HepG2 (cell line): ENCODE measurements around the gene RASSF4. TPM values are rescaled to one million over a fixed set of nuclear protein-coding genes. Genes with fewer than 3 reads are reported as not detected.
A peak's percentile ranks its signal among the peaks of the same experiment; 100 is the strongest.

Source experiments
- AKNA ChIP-seq: sonication (generic); formaldehyde crosslinking; IDR thresholded peaks from 2 replicates; pipeline ENCODE4 v1.4.0; 2020; ENCODE audit warnings: missing genetic modification reagents, borderline replicate concordance
- CBX5 ChIP-seq: sonication (generic); formaldehyde crosslinking; IDR thresholded peaks from 2 replicates; pipeline ENCODE4 v1.4.0; 2020; ENCODE audit warnings: missing genetic modification reagents, borderline replicate concordance
- HNRNPK ChIP-seq: fragments of 200-400 bp; formaldehyde crosslinking; IDR thresholded peaks from 2 replicates; pipeline ENCODE4 v1.6.1; 2018; ENCODE audit warnings: low read length, low read depth, moderate library complexity, mild to moderate bottlenecking; ENCODE audit not compliant: poor library complexity, severe bottlenecking
- NFIB ChIP-seq: sonication (generic); formaldehyde crosslinking; IDR thresholded peaks from 2 replicates; pipeline ENCODE4 v1.9.0; 2021; ENCODE audit warnings: missing genetic modification reagents, mild to moderate bottlenecking, borderline replicate concordance
- NR3C1 ChIP-seq: sonication (generic); formaldehyde crosslinking; IDR thresholded peaks from 2 replicates; pipeline ENCODE4 v1.4.0; 2020; ENCODE audit warnings: missing genetic modification reagents
- RARA ChIP-seq: IDR thresholded peaks from 2 replicates; pipeline ENCODE4 v1.6.1; 2016; ENCODE audit warnings: missing genetic modification reagents, missing compliant biosample characterization
- ZBTB10 ChIP-seq: sonication (generic); formaldehyde crosslinking; IDR thresholded peaks from 2 replicates; pipeline ENCODE4 v1.4.0; 2020; ENCODE audit warnings: missing genetic modification reagents, borderline replicate concordance
- ZNF274 ChIP-seq: sonication (generic); formaldehyde crosslinking; IDR thresholded peaks from 2 replicates; pipeline ENCODE4 v1.5.1; 2020; ENCODE audit warnings: mild to moderate bottlenecking, missing genetic modification reagents
- ZNF557 ChIP-seq: sonication (generic); formaldehyde crosslinking; IDR thresholded peaks from 2 replicates; pipeline ENCODE4 v1.4.0; 2020; ENCODE audit warnings: missing genetic modification reagents
- ZNF569 ChIP-seq: sonication (generic); formaldehyde crosslinking; IDR thresholded peaks from 2 replicates; pipeline ENCODE4 v1.5.0; 2020; ENCODE audit warnings: mild to moderate bottlenecking, missing genetic modification reagents, moderate library complexity, borderline replicate concordance
- ZNF616 ChIP-seq: sonication (generic); formaldehyde crosslinking; IDR thresholded peaks from 2 replicates; pipeline ENCODE4 v1.5.0; 2020; ENCODE audit warnings: low read depth, mild to moderate bottlenecking, missing genetic modification reagents
- ZNF720 ChIP-seq: sonication (generic); formaldehyde crosslinking; IDR thresholded peaks from 2 replicates; pipeline ENCODE4 v1.4.0; 2020; ENCODE audit warnings: missing genetic modification reagents
- ZNF773 ChIP-seq: sonication (generic); formaldehyde crosslinking; IDR thresholded peaks from 2 replicates; pipeline ENCODE4 v1.4.0; 2020; ENCODE audit warnings: missing genetic modification reagents, borderline replicate concordance
- ZNF788 ChIP-seq: sonication (generic); formaldehyde crosslinking; IDR thresholded peaks from 2 replicates; pipeline ENCODE4 v1.5.0; 2020; ENCODE audit warnings: mild to moderate bottlenecking, missing genetic modification reagents, borderline replicate concordance
- polyA plus RNA-seq, 8 experiments: library from polyadenylated mRNA; depleted of rRNA in 3 of 8; stranded (reverse) in 7 of 8; unstranded in 1 of 8; fragments of >200 nt; fragmentation: Illumina TruSeq in 4 of 8; extraction: Trizol in 4 of 8; gene quantifications; 2 replicates each; pipeline versions ENCODE4 v1.2.1 to v1.2.3, GENCODE V29; 2011 to 2016; ENCODE audit warnings: low read depth in 4 of 8, missing spikeins in 1 of 8, mixed read lengths in 1 of 8; ENCODE audit not compliant: insufficient read depth in 1 of 8
- total RNA-seq, 5 experiments: library from RNA; depleted of rRNA; stranded (reverse); fragments of >200 nt; fragmentation: Illumina TruSeq; extraction: Trizol; gene quantifications; 2 replicates each; pipeline ENCODE4 v1.2.3, GENCODE V29; 2016; ENCODE audit warnings: low read depth in 1 of 5
- TF ChIP-seq, protein P1 (sequence below): sonication (generic); formaldehyde crosslinking; IDR thresholded peaks from 2 replicates; pipeline ENCODE4 v1.4.0; 2020; ENCODE audit warnings: missing genetic modification reagents

The RASSF4 gene
- total and polyA plus RNA-seq, 2 of the 13 experiments (the other 11 are each of a cell fraction or from before 2014, with no cell fraction given): 34.0 to 51.7 TPM

GRCh38 chr10:44959247-44960087 is at the start of gene RASSF4 (continued):
- TF ChIP-seq AKNA (CRISPR knock-in tag) (no peak), ZNF720 (CRISPR knock-in tag) (no peak), ZNF788 (CRISPR knock-in tag) (peak; percentile 69; the same call in 1 of the 2 replicates), ZNF274 (CRISPR knock-in tag) (0 out of 2 replicates have a peak, but pooled peaks have one; percentile 10), CBX5 (CRISPR knock-in tag) (no peak), NR3C1 (CRISPR knock-in tag) (no peak), ZNF773 (no peak), ZNF557 (CRISPR knock-in tag) (no peak), HNRNPK (peak; percentile 57), RARA (CRISPR knock-in tag) (peak; percentile 73), ZNF569 (CRISPR knock-in tag) (no peak), ZNF616 (CRISPR knock-in tag) (no peak), NFIB (CRISPR knock-in tag) (no peak), ZBTB10 (peak; percentile 64; the same call in 1 of the 2 replicates)
- TF ChIP-seq, protein P1, sequence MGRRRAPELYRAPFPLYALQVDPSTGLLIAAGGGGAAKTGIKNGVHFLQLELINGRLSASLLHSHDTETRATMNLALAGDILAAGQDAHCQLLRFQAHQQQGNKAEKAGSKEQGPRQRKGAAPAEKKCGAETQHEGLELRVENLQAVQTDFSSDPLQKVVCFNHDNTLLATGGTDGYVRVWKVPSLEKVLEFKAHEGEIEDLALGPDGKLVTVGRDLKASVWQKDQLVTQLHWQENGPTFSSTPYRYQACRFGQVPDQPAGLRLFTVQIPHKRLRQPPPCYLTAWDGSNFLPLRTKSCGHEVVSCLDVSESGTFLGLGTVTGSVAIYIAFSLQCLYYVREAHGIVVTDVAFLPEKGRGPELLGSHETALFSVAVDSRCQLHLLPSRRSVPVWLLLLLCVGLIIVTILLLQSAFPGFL: no peak
